HEK293T (cell line): ENCODE results near the gene CYP4F22.

ENCODE experiments used
- CTCF ChIA-PET: fragments of 350-600 bp; formaldehyde crosslinking; extraction: SDS; loops from one replicate; lab custom pipeline; 2021; ENCODE audit warnings: antibody characterized with exemption, inconsistent platforms; lab: Yijun Ruan, JAX
- POLR2A ChIA-PET: fragments of 350-600 bp; formaldehyde crosslinking; extraction: SDS; loops from one replicate; lab custom pipeline; 2020; ENCODE audit warnings: antibody characterized with exemption, inconsistent platforms; lab: Yijun Ruan, JAX
- DNase-seq: peaks from one replicate; pipeline ENCODE4 v3.0.0; 2012; ENCODE audit warnings: mixed read lengths; ENCODE audit errors: extremely low spot score
- ARNT ChIP-seq: fragments of 450-650 bp; IDR thresholded peaks from 2 replicates; pipeline ENCODE4 v1.6.1; 2017; ENCODE audit warnings: mild to moderate bottlenecking
- BHLHE40 ChIP-seq: fragments of 450-650 bp; IDR thresholded peaks from 2 replicates; pipeline ENCODE4 v1.6.1; 2016; ENCODE audit warnings: mild to moderate bottlenecking, moderate library complexity, borderline replicate concordance
- CTBP1 ChIP-seq: fragments of 450-650 bp; IDR thresholded peaks from 2 replicates; pipeline ENCODE4 v1.6.1; 2016; ENCODE audit warnings: borderline replicate concordance
- ELF4 ChIP-seq: fragments of 450-650 bp; IDR thresholded peaks from 2 replicates; pipeline ENCODE4 v1.6.1; 2017; ENCODE audit warnings: antibody characterized with exemption
- FOXA1 ChIP-seq: fragments of 450-650 bp; IDR thresholded peaks from 2 replicates; pipeline ENCODE4 v1.6.1; 2016; ENCODE audit warnings: mild to moderate bottlenecking
- FOXK2 ChIP-seq: fragments of 450-650 bp; IDR thresholded peaks from 2 replicates; pipeline ENCODE4 v1.6.1; 2016; ENCODE audit warnings: mild to moderate bottlenecking
- FOXM1 ChIP-seq: fragments of 450-650 bp; IDR thresholded peaks from 2 replicates; pipeline ENCODE4 v1.6.1; 2017; ENCODE audit warnings: mild to moderate bottlenecking, borderline replicate concordance
- HDGF ChIP-seq: fragments of 450-650 bp; IDR thresholded peaks from 2 replicates; pipeline ENCODE4 v1.6.1; 2017; ENCODE audit warnings: antibody characterized with exemption, borderline replicate concordance
- L3MBTL2 ChIP-seq: fragments of 450-650 bp; conservative IDR thresholded peaks from 2 replicates; pipeline ENCODE4 v1.6.1; 2016; ENCODE audit warnings: mild to moderate bottlenecking
- LEF1 ChIP-seq: fragments of 450-650 bp; IDR thresholded peaks from 2 replicates; pipeline ENCODE4 v1.6.1; 2017; ENCODE audit warnings: mild to moderate bottlenecking, borderline replicate concordance
- NFRKB ChIP-seq: fragments of 450-650 bp; IDR thresholded peaks from 2 replicates; pipeline ENCODE4 v1.6.1; 2016; ENCODE audit warnings: mild to moderate bottlenecking, moderate library complexity
- PKNOX1 ChIP-seq: fragments of 450-650 bp; IDR thresholded peaks from 2 replicates; pipeline ENCODE4 v1.6.1; 2016
- SP1 ChIP-seq: fragments of 450-650 bp; IDR thresholded peaks from 2 replicates; pipeline ENCODE4 v1.6.1; 2017
- SUZ12 ChIP-seq: fragments of 450-650 bp; IDR thresholded peaks from 2 replicates; pipeline ENCODE4 v1.6.1; 2016; ENCODE audit warnings: mild to moderate bottlenecking
- TARDBP ChIP-seq: fragments of 450-650 bp; IDR thresholded peaks from 2 replicates; pipeline ENCODE4 v1.6.1; 2016
- ZNF384 ChIP-seq: fragments of 450-650 bp; IDR thresholded peaks from 2 replicates; pipeline ENCODE4 v1.6.1; 2016

The CYP4F22 gene

GRCh38 chr19:15562145-15562544 lies 53.8 kb downstream of the CYP4F22 start:
- TF ChIP-seq FOXM1 (no peak), NFRKB (no peak), L3MBTL2 (no peak), LEF1 (no peak), CTBP1 (no peak), ELF4 (no peak), PKNOX1 (no peak), FOXK2 (no peak), SUZ12 (no peak), ARNT (no peak), ZNF384 (no peak), HDGF (no peak), TARDBP (no peak)
- ChIA-PET CTCF (interaction anchor here (0.6 kb wide), 1 partner anchor 480 kb away, joined by 3 read pairs; the partner anchor contains the start of gene OR1I1), POLR2A (no interaction called here)
- no peak for DNase-seq

- no peak for DNase-seq
- TF ChIP-seq TARDBP: no peak
- TF ChIP-seq SUZ12: no peak
- TF ChIP-seq FOXA1: no peak
- no peak for TF ChIP-seq NFRKB
- no peak for TF ChIP-seq FOXM1
- TF ChIP-seq SP1: no peak
- no peak for TF ChIP-seq ARNT
- no peak for TF ChIP-seq BHLHE40
- POLR2A ChIA-PET: no interaction called here
- CTCF ChIA-PET: no interaction called here
Measured at GRCh38 chr19:15562861-15563260, 54.5 kb downstream of the CYP4F22 start.

- CTCF ChIA-PET: no interaction called here
- POLR2A ChIA-PET: no interaction called here
- TF ChIP-seq FOXM1 (no peak), HDGF (no peak), SP1 (no peak), CTBP1 (no peak), ZNF384 (no peak), TARDBP (no peak), L3MBTL2 (no peak), ELF4 (no peak), FOXK2 (no peak), ARNT (no peak), NFRKB (no peak), PKNOX1 (no peak), FOXA1 (no peak), BHLHE40 (no peak), LEF1 (no peak), SUZ12 (no peak)
- DNase-seq: no peak
Measured at GRCh38 chr19:15563325-15563794, 55.0 kb downstream of the CYP4F22 start.

- no peak for DNase-seq
- TF ChIP-seq TARDBP (no peak), ZNF384 (no peak), L3MBTL2 (no peak)
- POLR2A ChIA-PET: no interaction called here
- CTCF ChIA-PET: interaction anchor here (0.7 kb wide), 1 partner anchor 181 kb away, joined by 3 read pairs; no protein-coding TSS in a partner anchor
Measured at GRCh38 chr19:15563931-15564330, 55.6 kb downstream of the CYP4F22 start.

- ChIA-PET POLR2A (no interaction called here), CTCF (interaction anchor here (0.7 kb wide), 1 partner anchor 181 kb away, joined by 3 read pairs; no protein-coding TSS in a partner anchor)
- TF ChIP-seq PKNOX1: no peak
- TF ChIP-seq L3MBTL2: no peak
- TF ChIP-seq SP1: no peak
- no peak for TF ChIP-seq ELF4
- TF ChIP-seq BHLHE40: no peak
- TF ChIP-seq CTBP1: no peak
- TF ChIP-seq HDGF: no peak
- TF ChIP-seq SUZ12: no peak
- TF ChIP-seq FOXA1: no peak
- no peak for TF ChIP-seq ZNF384
- no peak for TF ChIP-seq TARDBP
- no peak for TF ChIP-seq NFRKB
- no peak for TF ChIP-seq ARNT
- DNase-seq: no peak
Measured at GRCh38 chr19:15564534-15565168, 56.3 kb downstream of the CYP4F22 start.

GRCh38 chr19:15570420-15570819 lies 62.1 kb downstream of the CYP4F22 start:
- POLR2A ChIA-PET: no interaction called here
- DNase-seq: no peak
- CTCF ChIA-PET: no interaction called here
- TF ChIP-seq CTBP1 (0 out of 2 replicates have a peak, but pooled peaks have one; percentile 37), PKNOX1 (0 out of 2 replicates have a peak, but pooled peaks have one; percentile 7), SP1 (no peak)
